HS-5 (cell line): ENCODE measurements around the gene PPM1N.
A peak's percentile ranks its signal among the peaks of the same experiment; 100 is the strongest.

Experiments
- DNase-seq: peaks from one replicate; pipeline ENCODE4 v3.0.0-alpha.2; 2012; ENCODE audit warnings: low read depth

PPM1N gene

GRCh38 chr19:45471111-45471930 is 26.9 kb upstream of the PPM1N start:
- DNase-seq: no peak

GRCh38 chr19:45471931-45472562 is 26.2 kb upstream of the PPM1N start:
- no peak for DNase-seq

GRCh38 chr19:45472563-45473366 is 25.5 kb upstream of the PPM1N start:
- DNase-seq: no peak

GRCh38 chr19:45473367-45473681 is 24.9 kb upstream of the PPM1N start:
- no peak for DNase-seq

- no peak for DNase-seq
Measured at GRCh38 chr19:45473682-45474605, 24.3 kb upstream of the PPM1N start.

- DNase-seq: no peak
Measured at GRCh38 chr19:45474606-45475521, 23.4 kb upstream of the PPM1N start.

GRCh38 chr19:45475537-45476291 is 22.5 kb upstream of the PPM1N start:
- DNase-seq: no peak

GRCh38 chr19:45476304-45476703 is 21.9 kb upstream of the PPM1N start:
- DNase-seq: no peak

GRCh38 chr19:45477186-45477585 is 21.1 kb upstream of the PPM1N start:
- no peak for DNase-seq

- peak; percentile 78 for DNase-seq
Measured at GRCh38 chr19:45477713-45478453, 20.4 kb upstream of the PPM1N start.

- DNase-seq: peak; percentile 91
Measured at GRCh38 chr19:45478454-45479238, 19.6 kb upstream of the PPM1N start.

- DNase-seq: no peak
Measured at GRCh38 chr19:45483033-45483432, 15.2 kb upstream of the PPM1N start.

GRCh38 chr19:45484273-45484945 is 13.8 kb upstream of the PPM1N start:
- DNase-seq: no peak

- DNase-seq: peak; percentile 80
Measured at GRCh38 chr19:45485305-45486077, 12.8 kb upstream of the PPM1N start.

GRCh38 chr19:45488708-45489107 is 9.5 kb upstream of the PPM1N start:
- no peak for DNase-seq

GRCh38 chr19:45489216-45489855 is 8.9 kb upstream of the PPM1N start:
- no peak for DNase-seq
